Liver (tissue), 9 donors: ENCODE data around the gene PLB1. TPM values are rescaled to one million over a fixed set of nuclear protein-coding genes. Genes with fewer than 3 reads are reported as not detected.

Experiments used
- DNase-seq: peaks from one replicate; pipeline ENCODE4 v3.0.0-alpha.2; 2017; ENCODE audit warnings: low spot score
- H3K27ac ChIP-seq, 2 donors: one replicate each; pipeline ENCODE4 v1.7.0; 2013; ENCODE audit warnings: inconsistent platforms in 2 of 2, low read length in 2 of 2, control low read depth in 1 of 2, low read depth in 1 of 2, mild to moderate bottlenecking in 1 of 2
- H3K27me3 ChIP-seq, 4 donors: one replicate each; pipeline versions ENCODE4 v1.6.1 to v1.7.0; 2013; ENCODE audit warnings: low read length in 3 of 4, inconsistent platforms in 1 of 4, mild to moderate bottlenecking in 1 of 4, moderate library complexity in 1 of 4; ENCODE audit not compliant: control insufficient read depth in 4 of 4, insufficient read depth in 4 of 4
- H3K36me3 ChIP-seq, 4 donors: one replicate each; pipeline versions ENCODE4 v1.6.1 to v1.7.0; 2013; ENCODE audit warnings: low read length in 3 of 4, mild to moderate bottlenecking in 3 of 4, low read depth in 1 of 4, moderate library complexity in 1 of 4; ENCODE audit not compliant: control insufficient read depth in 4 of 4, insufficient read depth in 3 of 4
- H3K4me1 ChIP-seq, 4 donors: one replicate each; pipeline versions ENCODE4 v1.6.1 to v1.7.0; 2013; ENCODE audit warnings: low read length in 3 of 4, mild to moderate bottlenecking in 3 of 4, moderate library complexity in 1 of 4; ENCODE audit not compliant: control insufficient read depth in 4 of 4, insufficient read depth in 4 of 4
- H3K4me3 ChIP-seq, 3 donors: one replicate each; pipeline versions ENCODE4 v1.6.1 to v1.7.0; 2013; ENCODE audit warnings: low read length in 3 of 3, control low read depth in 1 of 3, low read depth in 1 of 3, mild to moderate bottlenecking in 1 of 3
- H3K9ac ChIP-seq, 2 donors: one replicate each; pipeline ENCODE4 v1.7.0; 2013; ENCODE audit warnings: low read length in 2 of 2, mild to moderate bottlenecking in 2 of 2, moderate library complexity in 2 of 2, control low read depth in 1 of 2, low read depth in 1 of 2
- H3K9me3 ChIP-seq, 4 donors: one replicate each; pipeline versions ENCODE4 v1.6.1 to v1.7.0; 2013; ENCODE audit warnings: low read length in 3 of 4; ENCODE audit not compliant: control insufficient read depth in 4 of 4
- ATF3 ChIP-seq: IDR thresholded peaks from 2 replicates; pipeline ENCODE4 v1.6.1; 2016; ENCODE audit warnings: antibody characterized with exemption
- FOXA2 ChIP-seq: IDR thresholded peaks from 2 replicates; pipeline ENCODE4 v1.6.1; 2016; ENCODE audit warnings: antibody characterized with exemption
- GABPA ChIP-seq, 2 donors: IDR thresholded peaks in 1 of 2; conservative IDR thresholded peaks in 1 of 2; 2 replicates each; pipeline ENCODE4 v1.6.1; 2016; ENCODE audit warnings: antibody characterized with exemption in 2 of 2, mild to moderate bottlenecking in 1 of 2, moderate library complexity in 1 of 2
- JUND ChIP-seq, 2 donors: IDR thresholded peaks; 2 replicates each; pipeline ENCODE4 v1.6.1; 2016; ENCODE audit warnings: antibody characterized with exemption in 2 of 2
- RAD21 ChIP-seq, 2 donors: IDR thresholded peaks; 2 replicates each; pipeline ENCODE4 v1.6.1; 2016; ENCODE audit warnings: antibody characterized with exemption in 2 of 2, mild to moderate bottlenecking in 2 of 2
- REST ChIP-seq: IDR thresholded peaks from 2 replicates; pipeline ENCODE4 v1.6.1; 2016; ENCODE audit warnings: antibody characterized with exemption, mild to moderate bottlenecking
- RXRA ChIP-seq, 2 donors: IDR thresholded peaks; 2 replicates each; pipeline ENCODE4 v1.6.1; 2017 to 2018; ENCODE audit warnings: antibody characterized with exemption in 2 of 2, mild to moderate bottlenecking in 1 of 2
- SP1 ChIP-seq: IDR thresholded peaks from 2 replicates; pipeline ENCODE4 v1.6.1; 2018; ENCODE audit warnings: antibody characterized with exemption, mild to moderate bottlenecking
- TAF1 ChIP-seq: conservative IDR thresholded peaks from 2 replicates; pipeline ENCODE4 v1.6.1; 2016; ENCODE audit warnings: antibody characterized with exemption, mild to moderate bottlenecking
- WGBS: extraction: QIAGEN DNeasy Blood & Tissue Kit; methylation state at CpG from one replicate; pipeline ENCODE4 v1.1.7; 2013; 5-methylcytosine and 5-hydroxymethylcytosine counted together
- polyA plus RNA-seq, 2 donors: library from polyadenylated mRNA; stranded (reverse) in 1 of 2; unstranded in 1 of 2; fragments of 200-250 nt in 1 of 2; fragments of >200 nt in 1 of 2; fragmentation: Nextera tagmentation in 1 of 2; extraction: Ambion mirVana in 1 of 2; gene quantifications; one replicate each; pipeline versions ENCODE4 v1.2.1 to v1.2.3, GENCODE V29; 2013 to 2015
- total RNA-seq, 2 donors: library from RNA; depleted of rRNA; stranded (reverse); fragments of >200 nt; gene quantifications; one replicate each; pipeline ENCODE4 v1.2.3, GENCODE V29; 2014
- TF ChIP-seq, protein P1 (sequence below): IDR thresholded peaks from 2 replicates; pipeline ENCODE4 v1.6.1; 2016; ENCODE audit warnings: antibody characterized with exemption
- TF ChIP-seq, protein P2 (sequence below): IDR thresholded peaks from 2 replicates; pipeline ENCODE4 v1.6.1; 2016; ENCODE audit warnings: antibody characterized with exemption
- donor health status: healthy.
- donor health status: healthy.
- donor health status: healthy.
- donor health status: healthy.
- donor health status: healthy.

Gene PLB1
- total and polyA plus RNA-seq, 4 donors, result 0.58 to 4.5 (median 1.6) TPM

DNA sequence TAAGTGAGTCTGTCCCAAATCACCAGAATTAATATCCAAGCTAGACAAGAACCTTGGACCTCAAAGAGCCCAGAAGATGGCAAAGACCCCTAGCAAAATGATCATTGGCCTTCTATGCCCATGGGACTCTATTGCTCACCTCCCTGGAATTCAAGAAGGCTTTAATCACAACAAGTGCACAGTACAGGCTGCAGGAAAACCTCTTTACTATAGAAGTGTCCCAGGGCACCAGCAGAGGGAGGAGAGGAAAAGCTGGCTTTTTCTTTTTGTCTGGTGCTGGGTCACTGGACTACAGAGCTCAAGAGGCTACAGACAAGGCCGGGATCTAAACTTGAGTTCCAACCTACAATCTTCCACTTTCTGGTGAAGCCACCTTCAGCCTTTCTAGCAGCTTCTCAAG lies 167.5 kb downstream of the PLB1 start:
- H3K4me3 ChIP-seq, result no peak overlapping the region
- no peak overlapping the region for H3K27ac ChIP-seq
- peaks cover 4 to 14% (median 7%) of the 10 kb centered on the region in 4 donors for H3K4me1 ChIP-seq
- no peak overlapping the region for H3K9ac ChIP-seq
- no peaks in the 10 kb centered on the region for H3K9me3 ChIP-seq
- H3K27me3 ChIP-seq, result no peaks in the 10 kb centered on the region
- no peaks in the 10 kb centered on the region for H3K36me3 ChIP-seq
- no peak for DNase-seq
- WGBS, result 94% methylated on average over 1 of the region's 1 CpG
- TF ChIP-seq, protein P1, sequence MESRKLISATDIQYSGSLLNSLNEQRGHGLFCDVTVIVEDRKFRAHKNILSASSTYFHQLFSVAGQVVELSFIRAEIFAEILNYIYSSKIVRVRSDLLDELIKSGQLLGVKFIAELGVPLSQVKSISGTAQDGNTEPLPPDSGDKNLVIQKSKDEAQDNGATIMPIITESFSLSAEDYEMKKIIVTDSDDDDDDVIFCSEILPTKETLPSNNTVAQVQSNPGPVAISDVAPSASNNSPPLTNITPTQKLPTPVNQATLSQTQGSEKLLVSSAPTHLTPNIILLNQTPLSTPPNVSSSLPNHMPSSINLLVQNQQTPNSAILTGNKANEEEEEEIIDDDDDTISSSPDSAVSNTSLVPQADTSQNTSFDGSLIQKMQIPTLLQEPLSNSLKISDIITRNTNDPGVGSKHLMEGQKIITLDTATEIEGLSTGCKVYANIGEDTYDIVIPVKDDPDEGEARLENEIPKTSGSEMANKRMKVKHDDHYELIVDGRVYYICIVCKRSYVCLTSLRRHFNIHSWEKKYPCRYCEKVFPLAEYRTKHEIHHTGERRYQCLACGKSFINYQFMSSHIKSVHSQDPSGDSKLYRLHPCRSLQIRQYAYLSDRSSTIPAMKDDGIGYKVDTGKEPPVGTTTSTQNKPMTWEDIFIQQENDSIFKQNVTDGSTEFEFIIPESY, result no peak

- Histone ChIP-seq H3K36me3 (no peaks in the 10 kb centered on the region), H3K4me3 (no peak overlapping the region), H3K4me1 (peaks cover 5 to 20% (median 12%) of the 10 kb centered on the region in 4 donors), H3K9ac (no peak overlapping the region), H3K27ac (no peak overlapping the region), H3K9me3 (no peaks in the 10 kb centered on the region), H3K27me3 (no peaks in the 10 kb centered on the region)
- DNase-seq, result no peak
- TF ChIP-seq FOXA2, result no peak
- no peak for TF ChIP-seq RXRA (IDR thresholded peaks at IDR 0.05)
- TF ChIP-seq GABPA (IDR thresholded peaks at IDR 0.05 in 1 of 2, conservative IDR thresholded peaks at IDR 0.05 in 1 of 2), result no peak
- no peak for TF ChIP-seq ATF3
- TF ChIP-seq TAF1, result no peak
- TF ChIP-seq REST, result no peak
- no peak for TF ChIP-seq JUND (IDR thresholded peaks at IDR 0.05)
- no peak for TF ChIP-seq SP1
- no peak for TF ChIP-seq RAD21 (IDR thresholded peaks at IDR 0.05)
- TF ChIP-seq, protein P2, sequence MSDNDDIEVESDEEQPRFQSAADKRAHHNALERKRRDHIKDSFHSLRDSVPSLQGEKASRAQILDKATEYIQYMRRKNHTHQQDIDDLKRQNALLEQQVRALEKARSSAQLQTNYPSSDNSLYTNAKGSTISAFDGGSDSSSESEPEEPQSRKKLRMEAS, result no peak
- 80% methylated on average over 22 of the region's 22 CpGs for WGBS
These were observed 168.4 kb downstream of the PLB1 start for GRCh38 chr2:28664120-28664842.
